GM19438 (cell line): ENCODE measurements around the gene ZNF280A.
"Not testable (repeated sequence)": the region's sequence is repeated elsewhere in the genome, so short reads cannot be mapped to it uniquely, and the experiment has no call there.

Experiments used
- ATAC-seq: cut with Tn5 transposase; IDR thresholded peaks from one replicate; pipeline ENCODE4 v1.9.1; 2021; ENCODE audit warnings: low read depth; ENCODE audit not compliant: unreplicated experiment

The ZNF280A gene

GRCh38 chr22:22515890-22516289, 4.2 kb downstream of the ZNF280A start:
- ATAC-seq: no peak

- not testable (repeated sequence) for ATAC-seq
Measured at GRCh38 chr22:22514431-22514830, 5.6 kb downstream of the ZNF280A start.

- no peak for ATAC-seq
Measured at GRCh38 chr22:22513619-22514018, 6.5 kb downstream of the ZNF280A start.

GRCh38 chr22:22512951-22513350, 7.1 kb downstream of the ZNF280A start:
- ATAC-seq: no peak

GRCh38 chr22:22510833-22511232, 9.2 kb downstream of the ZNF280A start:
- ATAC-seq: not testable (repeated sequence)

- ATAC-seq: not testable (repeated sequence)
Measured at GRCh38 chr22:22509912-22510311, 10.2 kb downstream of the ZNF280A start.

- peak; percentile 90 for ATAC-seq
Measured at GRCh38 chr22:22508274-22509176, 11.5 kb downstream of the ZNF280A start, which contains the start of gene ZNF280B. TSS of gene ZNF280B (minus strand) at chr22:22508742. CDS start at chr22:22489398, 19,344 bp downstream.

- no peak for ATAC-seq
Measured at GRCh38 chr22:22507743-22508273, 12.3 kb downstream of the ZNF280A start.

GRCh38 chr22:22506736-22507135, 13.3 kb downstream of the ZNF280A start:
- no peak for ATAC-seq

GRCh38 chr22:22498267-22498666, 21.8 kb downstream of the ZNF280A start:
- ATAC-seq: no peak

GRCh38 chr22:22491589-22491988, 28.5 kb downstream of the ZNF280A start:
- ATAC-seq: not testable (repeated sequence)

- ATAC-seq: no peak
Measured at GRCh38 chr22:22488736-22489135, 31.3 kb downstream of the ZNF280A start.

- ATAC-seq: no peak
Measured at GRCh38 chr22:22487869-22488597, 32.0 kb downstream of the ZNF280A start.

GRCh38 chr22:22487059-22487458, 33.0 kb downstream of the ZNF280A start:
- no peak for ATAC-seq

GRCh38 chr22:22486132-22486899, 33.8 kb downstream of the ZNF280A start:
- no peak for ATAC-seq

- ATAC-seq: no peak
Measured at GRCh38 chr22:22485524-22485923, 34.5 kb downstream of the ZNF280A start.

GRCh38 chr22:22484023-22484422, 36.0 kb downstream of the ZNF280A start:
- ATAC-seq: no peak

GRCh38 chr22:22480940-22481339, 39.1 kb downstream of the ZNF280A start:
- ATAC-seq: no peak

- no peak for ATAC-seq
Measured at GRCh38 chr22:22479999-22480532, 40.0 kb downstream of the ZNF280A start.

GRCh38 chr22:22479116-22479515, 41.0 kb downstream of the ZNF280A start:
- no peak for ATAC-seq
